Thyroid gland (tissue), 4 donors: ENCODE measurements around the gene PTGFRN.

ENCODE experiments used
- POLR2A ChIP-seq, 2 donors: fragments of 450-650 bp; IDR thresholded peaks; one replicate each; pipeline ENCODE4 v1.6.1; 2017; ENCODE audit warnings: antibody characterized with exemption in 2 of 2, mild to moderate bottlenecking in 2 of 2, moderate library complexity in 1 of 2
- TF ChIP-seq, protein P1 (sequence below), 6 experiments: fragments of 200-600 bp in 3 of 6; fragments of 450-650 bp in 3 of 6; sonication (generic) in 3 of 6; IDR thresholded peaks; one replicate each; pipeline ENCODE4 v1.5.1; 2016 to 2019; ENCODE audit warnings: antibody characterized with exemption in 6 of 6, mild to moderate bottlenecking in 2 of 6, inconsistent platforms in 1 of 6, moderate library complexity in 1 of 6

DNA sequence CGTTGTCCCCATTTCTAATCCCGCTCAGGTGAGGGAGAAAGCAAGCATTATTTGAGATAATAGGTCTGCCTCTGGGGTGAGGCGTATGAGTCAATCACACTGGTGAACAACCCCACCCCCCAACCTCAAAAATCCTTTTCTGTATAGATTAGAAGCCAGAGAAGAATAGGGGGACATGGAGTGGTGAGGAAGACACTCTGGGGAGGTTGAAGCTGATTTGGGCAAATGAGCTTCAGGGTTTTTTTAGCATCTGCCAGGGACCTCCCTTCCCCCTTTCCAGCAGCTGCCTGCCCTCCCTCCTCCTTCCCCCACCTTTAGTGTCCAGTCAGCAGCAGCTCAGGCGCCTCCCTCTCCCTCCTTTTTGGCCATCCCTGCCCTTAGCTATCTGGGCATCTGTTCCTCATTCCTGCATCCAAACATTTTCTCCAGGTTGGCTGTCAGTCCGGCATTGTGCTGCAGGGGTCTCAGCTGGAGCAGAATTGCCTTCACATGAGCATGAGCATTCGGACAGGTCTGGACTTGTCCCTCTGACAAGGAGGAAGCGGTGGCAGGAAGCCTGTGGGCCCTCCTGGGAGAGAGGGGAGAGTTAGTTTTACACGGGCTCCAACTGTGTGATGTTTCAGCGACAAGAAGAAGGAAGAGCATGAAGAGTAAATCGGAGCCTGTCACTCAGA is 30.8 kb upstream of the PTGFRN start:
- TF ChIP-seq, protein P1, sequence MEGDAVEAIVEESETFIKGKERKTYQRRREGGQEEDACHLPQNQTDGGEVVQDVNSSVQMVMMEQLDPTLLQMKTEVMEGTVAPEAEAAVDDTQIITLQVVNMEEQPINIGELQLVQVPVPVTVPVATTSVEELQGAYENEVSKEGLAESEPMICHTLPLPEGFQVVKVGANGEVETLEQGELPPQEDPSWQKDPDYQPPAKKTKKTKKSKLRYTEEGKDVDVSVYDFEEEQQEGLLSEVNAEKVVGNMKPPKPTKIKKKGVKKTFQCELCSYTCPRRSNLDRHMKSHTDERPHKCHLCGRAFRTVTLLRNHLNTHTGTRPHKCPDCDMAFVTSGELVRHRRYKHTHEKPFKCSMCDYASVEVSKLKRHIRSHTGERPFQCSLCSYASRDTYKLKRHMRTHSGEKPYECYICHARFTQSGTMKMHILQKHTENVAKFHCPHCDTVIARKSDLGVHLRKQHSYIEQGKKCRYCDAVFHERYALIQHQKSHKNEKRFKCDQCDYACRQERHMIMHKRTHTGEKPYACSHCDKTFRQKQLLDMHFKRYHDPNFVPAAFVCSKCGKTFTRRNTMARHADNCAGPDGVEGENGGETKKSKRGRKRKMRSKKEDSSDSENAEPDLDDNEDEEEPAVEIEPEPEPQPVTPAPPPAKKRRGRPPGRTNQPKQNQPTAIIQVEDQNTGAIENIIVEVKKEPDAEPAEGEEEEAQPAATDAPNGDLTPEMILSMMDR (IDR thresholded peaks at IDR 0.05): no peak
- TF ChIP-seq POLR2A (IDR thresholded peaks at IDR 0.05): no peak
